Raji (cell line): ENCODE data around the gene TRRAP.

Experiments used
- POLR2A ChIP-seq: IDR thresholded peaks from 2 replicates; pipeline ENCODE4 v1.6.1; 2011; ENCODE audit warnings: low read depth, low read length, control low read depth; ENCODE audit not compliant: insufficient read depth

The TRRAP gene

GRCh38 chr7:98913612-98914011 lies 35.3 kb downstream of the TRRAP start:
- no peak for TF ChIP-seq POLR2A

DNA sequence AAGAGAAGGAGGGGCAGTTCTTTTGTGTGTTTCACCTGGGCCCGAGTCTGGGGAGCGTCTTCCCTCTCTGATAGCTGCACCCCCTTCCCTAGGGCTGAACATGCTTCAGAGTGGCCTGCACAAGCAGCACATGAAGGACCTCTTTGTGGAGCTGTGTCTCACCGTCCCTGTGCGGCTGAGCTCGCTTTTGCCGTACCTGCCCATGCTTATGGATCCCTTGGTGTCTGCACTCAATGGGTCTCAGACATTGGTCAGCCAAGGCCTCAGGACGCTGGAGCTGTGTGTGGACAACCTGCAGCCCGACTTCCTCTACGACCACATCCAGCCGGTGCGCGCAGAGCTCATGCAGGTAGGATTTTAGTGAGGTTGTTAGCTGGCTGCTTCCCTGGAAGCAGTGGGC lies 39.0 kb downstream of the TRRAP start:
- no peak for TF ChIP-seq POLR2A

DNA sequence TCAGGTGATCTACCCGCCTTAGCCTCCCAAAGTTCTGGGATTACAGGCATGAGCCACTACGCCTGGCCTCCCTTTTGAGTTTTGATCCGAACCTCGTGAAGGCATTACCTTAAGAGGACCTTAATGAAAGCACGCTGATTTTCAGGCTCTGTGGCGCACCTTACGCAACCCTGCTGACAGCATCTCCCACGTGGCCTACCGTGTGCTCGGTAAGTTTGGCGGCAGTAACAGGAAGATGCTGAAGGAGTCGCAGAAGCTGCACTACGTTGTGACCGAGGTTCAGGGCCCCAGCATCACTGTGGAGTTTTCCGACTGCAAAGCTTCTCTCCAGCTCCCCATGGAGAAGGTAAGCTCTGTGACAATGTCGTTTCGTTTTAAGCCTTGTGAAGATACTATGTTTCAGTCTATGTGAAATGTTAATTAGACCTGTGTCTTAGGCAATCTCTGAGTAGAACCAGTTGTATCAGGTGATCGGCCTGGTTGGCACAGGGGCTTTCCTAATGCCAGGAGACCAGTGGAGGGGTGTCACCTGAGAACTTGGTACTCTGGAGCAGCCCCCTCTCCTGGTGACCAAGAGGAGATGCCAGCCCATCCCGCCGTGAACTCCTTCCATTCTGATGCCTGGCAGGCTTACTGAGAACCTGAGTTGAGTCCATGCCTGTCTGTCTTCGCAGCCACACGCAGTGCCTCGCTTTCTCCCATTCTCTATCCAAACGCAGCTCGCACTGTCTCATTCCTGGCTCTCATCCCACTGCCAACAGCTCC lies 43.5 kb downstream of the TRRAP start:
- TF ChIP-seq POLR2A: no peak

DNA sequence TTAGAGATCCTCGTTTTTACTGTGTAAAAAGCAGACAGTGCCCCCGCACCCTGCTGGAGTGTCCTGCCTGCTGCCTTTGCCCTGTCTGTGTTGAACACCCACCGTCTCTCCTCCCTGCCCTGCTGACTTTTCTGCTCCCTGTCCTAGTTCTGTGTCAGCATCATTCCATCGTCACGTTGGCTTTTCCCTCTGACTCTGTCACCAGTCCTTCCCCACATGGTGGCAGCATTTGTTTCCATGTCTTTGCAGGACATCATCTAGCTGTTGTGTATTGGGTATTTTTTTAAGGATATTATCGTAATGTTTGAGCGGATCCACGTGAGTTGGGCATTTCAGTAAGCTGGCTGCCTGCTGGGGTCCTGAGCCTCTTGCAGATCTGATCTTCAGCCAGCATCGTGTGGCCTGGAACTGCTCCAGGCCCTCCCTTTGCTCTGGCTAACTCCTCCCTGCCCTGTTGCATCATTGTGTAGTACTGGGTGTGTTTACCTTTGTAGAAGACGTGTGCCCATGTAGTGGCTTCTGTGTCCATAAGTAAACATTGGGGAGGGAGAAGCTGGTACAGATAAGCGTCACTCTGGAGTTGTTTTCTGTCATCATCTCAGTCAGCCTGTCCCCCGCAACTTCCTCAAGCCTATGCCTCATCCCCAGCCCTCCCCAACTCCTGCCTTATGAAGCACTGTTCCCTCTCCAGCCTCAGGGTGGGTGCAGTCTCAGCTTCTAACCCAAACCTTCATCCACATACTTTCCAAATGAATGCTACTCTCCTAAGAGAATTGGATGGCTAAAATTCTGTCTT lies 44.3 kb downstream of the TRRAP start:
- no peak for TF ChIP-seq POLR2A

DNA sequence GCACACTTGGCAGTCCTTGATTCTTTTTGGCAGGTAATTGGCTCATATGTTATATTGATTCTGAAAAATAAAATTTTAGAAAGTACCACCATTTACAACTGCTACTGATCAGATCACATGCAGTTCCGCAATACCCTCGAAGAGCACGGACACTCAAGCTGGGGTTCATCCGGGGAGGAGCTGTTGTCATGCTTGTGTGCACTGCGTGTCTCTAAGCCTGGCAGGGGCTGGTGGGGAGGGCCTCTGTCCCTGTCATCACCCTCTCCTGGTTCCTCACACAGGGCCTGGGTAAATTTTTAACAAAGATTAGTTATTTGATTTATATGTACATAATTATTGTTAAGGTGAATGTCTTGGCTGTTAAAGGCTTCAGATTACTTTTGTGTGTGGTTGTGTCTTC lies 45.2 kb downstream of the TRRAP start:
- no peak for TF ChIP-seq POLR2A

DNA sequence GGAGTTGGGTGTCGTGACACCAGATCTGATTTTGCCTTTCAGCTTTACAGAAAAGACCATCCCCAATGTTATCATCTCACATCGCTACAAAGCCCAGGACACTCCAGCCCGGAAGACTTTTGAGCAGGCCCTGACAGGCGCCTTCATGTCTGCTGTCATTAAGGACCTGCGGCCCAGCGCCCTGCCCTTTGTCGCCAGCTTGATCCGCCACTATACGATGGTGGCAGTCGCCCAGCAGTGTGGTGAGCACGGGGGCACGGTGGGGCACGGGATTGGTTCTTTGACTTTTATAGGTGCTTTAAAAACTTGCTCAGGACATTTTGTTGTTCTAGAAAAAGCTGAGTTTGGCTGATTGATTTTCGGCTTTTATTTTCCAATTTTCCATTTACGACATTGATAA lies 48.8 kb downstream of the TRRAP start:
- no peak for TF ChIP-seq POLR2A

- TF ChIP-seq POLR2A: no peak
Observed at GRCh38 chr7:98930464-98930863, 52.1 kb downstream of the TRRAP start.

GRCh38 chr7:98930921-98931320 lies 52.6 kb downstream of the TRRAP start:
- no peak for TF ChIP-seq POLR2A

- TF ChIP-seq POLR2A: no peak
Observed at GRCh38 chr7:98933321-98933720, 55.0 kb downstream of the TRRAP start.

DNA sequence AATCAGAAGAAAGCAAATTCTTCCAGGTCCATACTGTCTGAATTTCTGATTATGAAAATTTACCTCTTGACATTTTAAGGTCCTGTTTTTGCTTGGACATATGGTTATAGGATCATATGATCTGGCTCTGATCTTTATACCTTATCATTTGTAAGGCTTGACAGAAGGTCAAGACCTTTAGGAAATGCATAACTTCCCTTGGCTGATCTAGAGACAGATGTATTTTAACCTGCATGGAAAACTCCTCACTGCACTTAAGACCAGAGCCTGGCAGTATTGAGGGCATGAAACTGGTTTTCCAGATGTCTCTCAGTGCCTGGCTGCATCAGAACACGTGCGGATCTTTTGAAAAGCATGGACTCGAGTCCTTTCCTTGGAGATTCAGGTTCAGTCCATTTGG lies 55.9 kb downstream of the TRRAP start:
- no peak for TF ChIP-seq POLR2A

- no peak for TF ChIP-seq POLR2A
Observed at GRCh38 chr7:98935811-98936210, 57.5 kb downstream of the TRRAP start.

DNA sequence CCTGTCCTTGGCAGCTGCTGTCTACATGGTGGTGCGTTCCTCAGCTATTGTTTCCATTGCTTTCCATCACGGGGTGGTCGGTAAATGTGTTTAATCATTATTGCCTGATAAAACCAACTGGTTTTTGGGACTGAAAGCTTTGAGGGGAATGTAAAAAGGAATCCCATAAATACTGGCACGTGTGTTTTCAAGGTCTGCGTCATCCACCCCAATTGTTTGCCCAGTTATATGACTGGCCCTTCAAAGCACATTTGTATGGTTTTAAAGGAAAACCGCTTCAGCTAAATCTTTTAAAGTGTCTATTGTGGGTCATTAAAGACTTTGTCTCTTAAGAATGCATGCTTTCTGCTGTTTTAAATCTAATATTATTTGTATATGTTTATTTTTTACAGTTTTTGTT lies 65.0 kb downstream of the TRRAP start:
- no peak for TF ChIP-seq POLR2A

- no peak for TF ChIP-seq POLR2A
Observed at GRCh38 chr7:98944386-98944785, 66.1 kb downstream of the TRRAP start.

GRCh38 chr7:98945852-98946251 lies 67.5 kb downstream of the TRRAP start:
- no peak for TF ChIP-seq POLR2A

DNA sequence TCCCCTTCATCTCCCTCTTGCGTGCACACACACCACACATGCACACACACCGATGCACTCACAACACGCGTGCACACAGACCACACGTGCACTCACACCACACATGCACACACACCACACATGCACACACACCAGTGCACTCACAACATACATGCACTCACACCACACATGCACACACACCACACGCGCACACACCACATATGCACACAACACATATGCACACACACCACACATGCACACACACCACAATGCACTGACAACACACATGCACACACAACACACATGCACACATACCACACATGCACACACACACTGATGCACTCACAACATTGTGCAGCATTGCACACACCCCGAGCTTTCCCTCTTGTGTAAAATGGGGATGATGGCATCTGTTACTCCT lies 68.1 kb downstream of the TRRAP start:
- TF ChIP-seq POLR2A: no peak

- no peak for TF ChIP-seq POLR2A
Observed at GRCh38 chr7:98949336-98950044, 71.2 kb downstream of the TRRAP start.
